Measurements from ENCODE around the gene PRDM16. TPM values are rescaled to one million over a fixed set of nuclear protein-coding genes. Genes with fewer than 3 reads are reported as not detected.
A peak's percentile ranks its signal among the peaks of the same experiment; 100 is the strongest.

Gene PRDM16
- total RNA-seq, 2 experiments from 2014 or later: 1.1 to 2.3 TPM

- POLR2A ChIA-PET: no interaction called here
- Mint-ChIP-seq H3K4me1 (peaks cover 28% of the 10 kb centered on the region), H3K36me3 (ENCODE audit: low read depth) (no peaks in the 10 kb centered on the region), H3K27me3 (no peaks in the 10 kb centered on the region), H3K4me3 (no peak overlapping the region), H3K27ac (peak overlapping the region; percentile 31), H3K9me3 (no peaks in the 10 kb centered on the region)
- DNase-seq: no peak
- CTCF ChIA-PET: no interaction called here
Observed at GRCh38 chr1:3036447-3037280, 32.3 kb upstream of the PRDM16 start.

- no peak overlapping the region for H3K27ac Mint-ChIP-seq
- no peak overlapping the region for H3K4me3 Mint-ChIP-seq
- no peaks in the 10 kb centered on the region for H3K36me3 Mint-ChIP-seq (ENCODE audit: low read depth)
- peaks cover 24% of the 10 kb centered on the region for H3K4me1 Mint-ChIP-seq
- ChIA-PET CTCF (no interaction called here), POLR2A (no interaction called here)
- DNase-seq: no peak
- no peaks in the 10 kb centered on the region for H3K9me3 Mint-ChIP-seq
- no peaks in the 10 kb centered on the region for H3K27me3 Mint-ChIP-seq
Observed at GRCh38 chr1:3037281-3038040, 31.5 kb upstream of the PRDM16 start.

GRCh38 chr1:3038113-3038551 is 30.9 kb upstream of the PRDM16 start:
- H3K4me3 Mint-ChIP-seq: no peak overlapping the region
- H3K27me3 Mint-ChIP-seq: no peaks in the 10 kb centered on the region
- H3K4me1 Mint-ChIP-seq: peaks cover 17% of the 10 kb centered on the region
- ChIA-PET CTCF (no interaction called here), POLR2A (no interaction called here)
- no peaks in the 10 kb centered on the region for H3K36me3 Mint-ChIP-seq (ENCODE audit: low read depth)
- DNase-seq: no peak
- no peak overlapping the region for H3K27ac Mint-ChIP-seq
- no peaks in the 10 kb centered on the region for H3K9me3 Mint-ChIP-seq

DNA sequence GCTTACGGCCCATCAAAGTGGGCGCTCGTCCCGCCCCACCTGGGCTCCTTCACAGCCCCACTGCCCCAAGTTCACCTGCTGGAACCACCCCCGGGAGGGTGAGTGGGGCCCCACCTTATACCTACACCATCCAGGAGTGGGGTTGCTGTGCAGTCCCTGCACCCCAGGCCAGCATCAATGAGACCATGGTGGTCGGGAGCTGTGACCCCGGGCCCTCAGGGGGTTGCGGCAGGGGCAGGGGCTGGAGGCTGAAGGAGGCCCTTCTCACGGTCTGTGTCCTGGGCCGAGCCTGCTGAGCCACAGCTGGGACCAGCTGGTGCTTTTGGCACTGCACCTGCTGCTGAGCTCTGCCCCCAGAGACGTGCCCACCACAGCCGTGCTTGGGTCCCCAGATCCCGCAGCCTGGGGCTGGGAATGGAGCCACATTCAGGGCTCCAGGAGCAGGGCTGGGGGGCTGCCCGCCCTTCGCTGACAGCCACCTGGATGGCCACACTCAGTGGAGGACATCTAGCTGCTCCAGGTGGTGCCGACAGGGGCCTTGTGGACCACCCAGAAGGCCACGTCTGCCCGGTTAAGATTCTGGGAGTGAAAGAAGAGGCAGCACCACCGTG is 30.3 kb upstream of the PRDM16 start:
- no peaks in the 10 kb centered on the region for H3K9me3 Mint-ChIP-seq
- no peak for DNase-seq
- ChIA-PET CTCF (no interaction called here), POLR2A (no interaction called here)
- no peaks in the 10 kb centered on the region for H3K27me3 Mint-ChIP-seq
- peaks cover 12% of the 10 kb centered on the region for H3K4me1 Mint-ChIP-seq
- no peak overlapping the region for H3K27ac Mint-ChIP-seq
- no peaks in the 10 kb centered on the region for H3K36me3 Mint-ChIP-seq (ENCODE audit: low read depth)
- H3K4me3 Mint-ChIP-seq: no peak overlapping the region

GRCh38 chr1:3040004-3040403 is 29.0 kb upstream of the PRDM16 start:
- DNase-seq: no peak
- Mint-ChIP-seq H3K27me3 (peaks cover 5% of the 10 kb centered on the region), H3K36me3 (ENCODE audit: low read depth) (no peaks in the 10 kb centered on the region), H3K4me1 (peaks cover 2% of the 10 kb centered on the region), H3K9me3 (no peaks in the 10 kb centered on the region), H3K4me3 (no peak overlapping the region), H3K27ac (no peak overlapping the region)
- ChIA-PET CTCF (no interaction called here), POLR2A (no interaction called here)

DNA sequence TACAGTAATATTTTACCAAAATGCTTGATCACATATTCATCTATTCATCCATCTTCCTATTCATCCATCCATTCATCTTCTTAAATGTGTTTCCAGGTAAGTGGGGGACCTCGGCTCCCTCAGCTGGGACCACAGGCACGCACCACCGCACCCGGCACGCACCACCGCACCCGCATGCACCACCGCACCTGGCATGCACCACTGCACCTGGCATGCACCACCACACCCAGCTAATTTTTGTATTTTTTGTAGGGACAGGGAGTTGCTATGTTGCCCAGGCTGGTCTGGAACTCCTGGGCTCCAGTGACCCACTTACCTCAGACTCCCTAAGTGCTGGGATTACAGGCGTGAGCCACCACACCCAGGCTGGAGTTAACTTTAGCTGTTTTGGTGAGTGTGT is 26.5 kb upstream of the PRDM16 start:
- POLR2A ChIA-PET: no interaction called here
- no peak overlapping the region for H3K27ac Mint-ChIP-seq
- CTCF ChIA-PET: no interaction called here
- H3K27me3 Mint-ChIP-seq: peaks cover 12% of the 10 kb centered on the region
- H3K9me3 Mint-ChIP-seq: no peaks in the 10 kb centered on the region
- no peaks in the 10 kb centered on the region for H3K36me3 Mint-ChIP-seq (ENCODE audit: low read depth)
- no peaks in the 10 kb centered on the region for H3K4me1 Mint-ChIP-seq
- H3K4me3 Mint-ChIP-seq: no peak overlapping the region
- no peak for DNase-seq

GRCh38 chr1:3049164-3049563 is 19.8 kb upstream of the PRDM16 start:
- H3K27me3 Mint-ChIP-seq: peaks cover 15% of the 10 kb centered on the region
- no peak overlapping the region for H3K27ac Mint-ChIP-seq
- H3K36me3 Mint-ChIP-seq (ENCODE audit: low read depth): no peaks in the 10 kb centered on the region
- peaks cover 2% of the 10 kb centered on the region for H3K9me3 Mint-ChIP-seq
- no peak overlapping the region for H3K4me3 Mint-ChIP-seq
- H3K4me1 Mint-ChIP-seq: no peaks in the 10 kb centered on the region
- DNase-seq: no peak
- ChIA-PET CTCF (no interaction called here), POLR2A (no interaction called here)

DNA sequence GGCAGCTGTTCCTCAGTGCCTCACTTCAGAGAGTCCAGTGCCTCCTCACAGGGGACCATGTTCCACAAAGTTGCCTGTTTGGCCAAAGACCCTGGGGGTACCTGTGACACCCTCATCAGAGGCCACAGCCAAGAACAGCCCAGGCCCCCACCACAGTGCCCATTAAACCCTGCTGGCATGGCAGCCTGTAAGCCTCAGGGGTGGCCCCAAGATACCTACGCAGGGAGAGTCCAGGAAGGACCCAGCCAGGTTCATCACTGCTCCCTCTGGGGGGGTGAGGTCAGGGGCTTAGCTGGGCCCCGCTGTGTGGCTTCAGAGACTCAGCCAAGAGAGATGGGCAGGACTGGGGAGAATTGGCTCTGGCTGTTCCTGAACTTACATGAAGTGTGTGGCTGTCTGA is 19.1 kb upstream of the PRDM16 start:
- ChIA-PET CTCF (no interaction called here), POLR2A (no interaction called here)
- no peak overlapping the region for H3K27ac Mint-ChIP-seq
- DNase-seq: no peak
- H3K27me3 Mint-ChIP-seq: peaks cover 10% of the 10 kb centered on the region
- H3K9me3 Mint-ChIP-seq: peaks cover 2% of the 10 kb centered on the region
- no peak overlapping the region for H3K4me3 Mint-ChIP-seq
- no peaks in the 10 kb centered on the region for H3K36me3 Mint-ChIP-seq (ENCODE audit: low read depth)
- H3K4me1 Mint-ChIP-seq: no peaks in the 10 kb centered on the region

DNA sequence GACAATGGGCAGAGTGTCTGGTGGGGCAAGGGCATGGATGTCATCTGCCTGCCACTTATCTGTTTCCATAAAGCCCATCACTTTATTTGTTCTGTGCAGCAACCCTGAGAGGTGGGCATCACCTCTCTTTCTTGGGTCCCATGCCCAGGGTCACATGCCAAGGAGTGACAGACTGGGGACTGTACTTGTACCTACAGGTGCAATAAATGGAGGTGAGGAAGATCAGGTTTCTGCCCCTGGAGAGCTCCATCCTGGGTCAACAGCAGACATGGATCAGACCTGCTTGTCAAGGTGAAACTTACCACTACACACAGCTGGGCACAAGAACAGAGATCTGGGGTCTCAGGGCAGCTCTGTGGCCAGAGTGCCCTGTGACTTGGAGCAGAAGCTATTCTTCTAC is 18.4 kb upstream of the PRDM16 start:
- POLR2A ChIA-PET: no interaction called here

DNA sequence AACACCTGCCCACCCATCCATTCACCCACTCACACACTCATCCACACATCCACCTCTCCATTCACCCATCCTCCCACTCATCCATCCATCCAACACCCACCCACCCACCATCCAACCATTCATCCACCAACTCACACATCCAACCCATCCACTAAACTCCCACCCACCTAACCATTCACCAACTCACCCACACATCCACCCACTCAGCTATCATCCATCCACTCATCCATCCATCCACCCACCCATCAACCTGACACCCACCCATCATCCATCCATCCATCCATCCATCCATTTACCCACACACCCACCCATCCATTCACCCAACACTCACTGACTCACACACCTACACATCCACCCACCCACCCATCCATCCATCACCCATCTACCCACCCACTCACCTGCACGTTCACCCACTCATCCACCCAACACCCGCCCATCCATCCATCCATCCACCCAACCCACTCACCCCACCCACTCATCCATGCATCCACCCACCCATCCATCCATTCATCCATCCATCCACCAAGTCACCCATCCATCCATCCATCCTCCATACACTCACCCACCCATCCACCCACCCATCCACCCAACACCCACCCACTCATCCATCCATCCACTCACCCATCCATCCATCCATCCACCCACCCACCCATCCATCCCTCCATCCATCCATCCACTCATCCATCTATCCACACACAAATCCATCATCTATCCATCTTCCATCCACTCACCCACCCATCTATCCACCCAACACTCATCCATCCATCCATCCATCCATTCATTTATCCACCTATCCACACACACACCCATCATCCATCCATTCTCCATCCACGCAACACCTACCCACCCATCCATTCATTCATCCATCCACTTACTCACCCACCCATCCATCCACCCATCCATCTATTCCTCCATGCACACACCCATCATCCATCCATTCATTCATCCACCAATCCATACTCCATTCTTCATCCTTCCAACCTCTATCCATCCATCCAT is 17.4 kb upstream of the PRDM16 start:
- no peaks in the 10 kb centered on the region for H3K4me1 Mint-ChIP-seq
- CTCF ChIA-PET: no interaction called here
- H3K27me3 Mint-ChIP-seq: peaks cover 6% of the 10 kb centered on the region
- H3K27ac Mint-ChIP-seq: no peak overlapping the region
- no peaks in the 10 kb centered on the region for H3K36me3 Mint-ChIP-seq (ENCODE audit: low read depth)
- H3K4me3 Mint-ChIP-seq: no peak overlapping the region
- POLR2A ChIA-PET: no interaction called here
- H3K9me3 Mint-ChIP-seq: peaks cover 2% of the 10 kb centered on the region
- no peak for DNase-seq

More for the DNA sequence above, 18.4 kb upstream of the PRDM16 start:
- Mint-ChIP-seq H3K4me3 (no peak overlapping the region), H3K27me3 (peaks cover 10% of the 10 kb centered on the region), H3K9me3 (peaks cover 2% of the 10 kb centered on the region), H3K36me3 (ENCODE audit: low read depth) (no peaks in the 10 kb centered on the region), H3K27ac (no peak overlapping the region), H3K4me1 (no peaks in the 10 kb centered on the region)
- DNase-seq: no peak
- CTCF ChIA-PET: no interaction called here

- Mint-ChIP-seq H3K36me3 (ENCODE audit: low read depth) (no peaks in the 10 kb centered on the region), H3K9me3 (peaks cover 2% of the 10 kb centered on the region), H3K27me3 (peaks cover 3% of the 10 kb centered on the region), H3K4me3 (no peak overlapping the region), H3K4me1 (no peaks in the 10 kb centered on the region), H3K27ac (no peak overlapping the region)
- no peak for DNase-seq
- ChIA-PET CTCF (no interaction called here), POLR2A (no interaction called here)
Observed at GRCh38 chr1:3052501-3052900, 16.5 kb upstream of the PRDM16 start.

GRCh38 chr1:3053366-3053980 is 15.5 kb upstream of the PRDM16 start:
- Mint-ChIP-seq H3K4me3 (no peak overlapping the region), H3K27ac (no peak overlapping the region), H3K36me3 (ENCODE audit: low read depth) (no peaks in the 10 kb centered on the region), H3K4me1 (no peaks in the 10 kb centered on the region), H3K9me3 (peaks cover 2% of the 10 kb centered on the region), H3K27me3 (no peaks in the 10 kb centered on the region)
- ChIA-PET POLR2A (no interaction called here), CTCF (no interaction called here)
- DNase-seq: no peak

Measured in activated CD4-positive, alpha-beta T cell treated with anti-CD3 and anti-CD28 coated beads, Interleukin-2, amount 10 ng/mL, durations not matched to agents 7 days and 5 days (primary cell).